Measurements from ENCODE around the gene C5orf15. TPM values are rescaled to one million over a fixed set of nuclear protein-coding genes. Genes with fewer than 3 reads are reported as not detected.

The C5orf15 gene
- total RNA-seq, 6 experiments from 2014 or later, result 46.2 to 63.5 (median 57.2) TPM

- H3K4me1 Mint-ChIP-seq (ENCODE audit: low read depth), result peaks cover 16% of the 10 kb centered on the region
- H3K27me3 Mint-ChIP-seq (ENCODE audit: insufficient read depth), result peaks cover 15% of the 10 kb centered on the region
- TF ChIP-seq CTCF (IDR thresholded peaks at IDR 0.05), result no peak
- H3K4me3 Mint-ChIP-seq, result no peak overlapping the region
- no peak overlapping the region for H3K27ac Mint-ChIP-seq
- DNase-seq, result no peak
- no peaks in the 10 kb centered on the region for H3K36me3 Mint-ChIP-seq (ENCODE audit: low read depth)
- H3K9me3 Mint-ChIP-seq, result peaks cover 1% of the 10 kb centered on the region; the same call in 1 of the 2 replicates
These were observed 36.9 kb downstream of the C5orf15 start for GRCh38 chr5:133931546-133931945.

DNA sequence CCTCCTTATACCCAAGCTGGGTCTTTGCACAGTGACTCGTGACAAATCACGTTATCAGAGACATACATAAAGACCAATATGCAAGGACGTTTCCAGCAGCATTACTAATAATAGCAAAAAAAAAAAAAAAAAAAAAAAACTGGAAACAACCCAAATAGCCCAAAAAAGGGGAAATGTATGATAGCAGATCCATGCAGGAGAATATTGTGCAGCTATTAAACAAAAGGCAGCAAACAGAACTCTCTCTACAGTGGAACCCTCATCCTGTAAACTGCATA, 37.7 kb downstream of the C5orf15 start:
- H3K4me1 Mint-ChIP-seq (ENCODE audit: low read depth), result peaks cover 16% of the 10 kb centered on the region
- peaks cover 15% of the 10 kb centered on the region for H3K27me3 Mint-ChIP-seq (ENCODE audit: insufficient read depth)
- no peak overlapping the region for H3K27ac Mint-ChIP-seq
- no peaks in the 10 kb centered on the region for H3K9me3 Mint-ChIP-seq
- no peak for TF ChIP-seq CTCF (IDR thresholded peaks at IDR 0.05)
- no peaks in the 10 kb centered on the region for H3K36me3 Mint-ChIP-seq (ENCODE audit: low read depth)
- H3K4me3 Mint-ChIP-seq, result no peak overlapping the region
- no peak for DNase-seq

- H3K4me3 Mint-ChIP-seq, result no peak overlapping the region
- TF ChIP-seq CTCF (IDR thresholded peaks at IDR 0.05), result no peak
- H3K27me3 Mint-ChIP-seq (ENCODE audit: insufficient read depth), result peaks cover 15% of the 10 kb centered on the region
- no peak overlapping the region for H3K27ac Mint-ChIP-seq
- no peak for DNase-seq
- no peaks in the 10 kb centered on the region for H3K9me3 Mint-ChIP-seq
- H3K36me3 Mint-ChIP-seq (ENCODE audit: low read depth), result no peaks in the 10 kb centered on the region
- H3K4me1 Mint-ChIP-seq (ENCODE audit: low read depth), result peaks cover 16% of the 10 kb centered on the region
These were observed 38.2 kb downstream of the C5orf15 start for GRCh38 chr5:133930061-133930812.

GRCh38 chr5:133928587-133929393, 39.6 kb downstream of the C5orf15 start:
- Mint-ChIP-seq H3K4me3 (no peak overlapping the region), H3K27me3 (ENCODE audit: insufficient read depth) (peaks cover 17% of the 10 kb centered on the region), H3K36me3 (ENCODE audit: low read depth) (no peaks in the 10 kb centered on the region), H3K4me1 (ENCODE audit: low read depth) (peaks cover 16% of the 10 kb centered on the region), H3K27ac (no peak overlapping the region), H3K9me3 (no peaks in the 10 kb centered on the region)
- DNase-seq, result no peak
- TF ChIP-seq CTCF (IDR thresholded peaks at IDR 0.05), result no peak

DNA sequence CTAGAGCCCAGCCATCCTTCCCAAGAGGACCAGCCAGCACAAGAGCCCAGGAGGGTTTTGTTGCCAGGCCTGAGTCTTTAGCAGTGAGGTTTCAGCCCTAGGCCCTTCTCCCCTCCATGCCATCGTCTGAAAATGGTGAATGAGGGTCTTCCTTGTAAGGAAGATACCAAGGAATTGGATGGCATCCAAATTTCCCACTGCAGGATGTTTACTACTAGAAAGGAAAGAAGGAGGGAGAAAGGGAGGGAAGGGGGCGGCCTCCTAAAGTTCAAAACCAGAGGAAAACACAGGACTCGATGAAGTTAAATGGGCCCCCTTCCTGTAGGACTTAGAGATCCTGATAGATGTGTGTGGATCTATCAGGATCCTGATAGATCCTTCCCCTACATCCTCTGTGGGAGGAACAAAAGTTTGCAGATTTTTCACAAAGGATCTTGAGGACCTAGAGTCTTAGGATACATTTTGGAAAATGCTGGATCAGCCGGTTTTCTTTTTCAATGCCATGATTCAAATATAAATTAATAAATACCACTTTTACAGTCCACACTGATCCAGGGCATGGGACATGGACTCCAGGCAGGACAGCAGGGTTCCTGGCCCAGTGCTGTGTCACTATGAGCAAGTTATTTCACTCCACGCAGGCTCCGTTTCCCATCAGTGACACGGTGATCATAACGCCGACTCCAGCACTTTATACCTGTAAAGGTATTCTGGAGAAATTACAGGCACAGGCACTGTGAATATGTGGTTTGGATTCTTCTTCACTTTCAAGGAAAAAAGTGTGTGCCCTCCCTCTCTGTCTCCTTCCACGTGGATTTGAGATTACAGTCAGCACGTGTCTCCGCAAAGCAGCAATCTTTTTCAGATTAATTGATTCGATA, 40.9 kb downstream of the C5orf15 start:
- Mint-ChIP-seq H3K27ac (no peak overlapping the region), H3K27me3 (ENCODE audit: insufficient read depth) (peaks cover 14% of the 10 kb centered on the region)

More for the DNA sequence above, 40.9 kb downstream of the C5orf15 start:
- TF ChIP-seq CTCF (IDR thresholded peaks at IDR 0.05), result no peak
- Mint-ChIP-seq H3K36me3 (ENCODE audit: low read depth) (no peaks in the 10 kb centered on the region), H3K4me3 (no peak overlapping the region), H3K9me3 (no peaks in the 10 kb centered on the region), H3K4me1 (ENCODE audit: low read depth) (peaks cover 16% of the 10 kb centered on the region)
- DNase-seq, result no peak

Data from HFFc6 (cell line).